ENCODE measurements around the gene RNF10. TPM values are rescaled to one million over a fixed set of nuclear protein-coding genes. Genes with fewer than 3 reads are reported as not detected.

The RNF10 gene
- total and polyA plus RNA-seq, 12 donors: 218 to 778 (median 271) TPM

DNA sequence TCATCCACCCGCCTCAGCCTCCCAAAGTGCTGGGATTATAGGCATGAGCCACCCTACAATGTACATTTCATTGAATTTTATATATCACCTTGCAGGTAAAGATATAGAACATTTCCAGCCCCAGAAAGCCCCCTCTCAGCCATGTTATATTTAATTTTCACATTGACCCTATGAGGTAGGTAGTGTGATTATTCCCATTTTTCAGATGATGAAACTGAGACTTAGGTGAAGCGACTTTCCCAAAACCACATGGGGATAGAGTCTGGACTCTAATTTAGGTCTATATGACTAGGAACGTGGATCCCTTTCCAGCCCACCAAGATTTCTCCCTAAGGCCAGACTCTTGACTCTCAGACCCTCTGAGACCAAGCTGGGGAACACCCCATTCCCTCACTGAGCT lies 62.7 kb downstream of the RNF10 start:
- intact Hi-C loops (cut with DNase I): loop anchor here in 2 of 10 donors (10.0 kb wide), 2 partner anchors 498 to 508 kb away; no protein-coding TSS in a partner anchor
- no peaks in the 10 kb centered on the region for H3K36me3 ChIP-seq
- no peak overlapping the region for H3K27ac ChIP-seq
- H3K27me3 ChIP-seq: peaks cover 0 to 3% (median 0%) of the 10 kb centered on the region in 7 donors
- 89 to 93% methylated on average over 3 of the region's 3 CpGs for WGBS, 2 donors
- DNase-seq (no peak), ATAC-seq (no peak)
- H3K4me1 ChIP-seq: peaks cover 0 to 10% (median 5%) of the 10 kb centered on the region in 9 donors
- no peaks in the 10 kb centered on the region for H3K9me3 ChIP-seq
- no peak overlapping the region for H3K4me3 ChIP-seq
- TF ChIP-seq, protein P1, sequence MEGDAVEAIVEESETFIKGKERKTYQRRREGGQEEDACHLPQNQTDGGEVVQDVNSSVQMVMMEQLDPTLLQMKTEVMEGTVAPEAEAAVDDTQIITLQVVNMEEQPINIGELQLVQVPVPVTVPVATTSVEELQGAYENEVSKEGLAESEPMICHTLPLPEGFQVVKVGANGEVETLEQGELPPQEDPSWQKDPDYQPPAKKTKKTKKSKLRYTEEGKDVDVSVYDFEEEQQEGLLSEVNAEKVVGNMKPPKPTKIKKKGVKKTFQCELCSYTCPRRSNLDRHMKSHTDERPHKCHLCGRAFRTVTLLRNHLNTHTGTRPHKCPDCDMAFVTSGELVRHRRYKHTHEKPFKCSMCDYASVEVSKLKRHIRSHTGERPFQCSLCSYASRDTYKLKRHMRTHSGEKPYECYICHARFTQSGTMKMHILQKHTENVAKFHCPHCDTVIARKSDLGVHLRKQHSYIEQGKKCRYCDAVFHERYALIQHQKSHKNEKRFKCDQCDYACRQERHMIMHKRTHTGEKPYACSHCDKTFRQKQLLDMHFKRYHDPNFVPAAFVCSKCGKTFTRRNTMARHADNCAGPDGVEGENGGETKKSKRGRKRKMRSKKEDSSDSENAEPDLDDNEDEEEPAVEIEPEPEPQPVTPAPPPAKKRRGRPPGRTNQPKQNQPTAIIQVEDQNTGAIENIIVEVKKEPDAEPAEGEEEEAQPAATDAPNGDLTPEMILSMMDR (IDR thresholded peaks at IDR 0.05): no peak

DNA sequence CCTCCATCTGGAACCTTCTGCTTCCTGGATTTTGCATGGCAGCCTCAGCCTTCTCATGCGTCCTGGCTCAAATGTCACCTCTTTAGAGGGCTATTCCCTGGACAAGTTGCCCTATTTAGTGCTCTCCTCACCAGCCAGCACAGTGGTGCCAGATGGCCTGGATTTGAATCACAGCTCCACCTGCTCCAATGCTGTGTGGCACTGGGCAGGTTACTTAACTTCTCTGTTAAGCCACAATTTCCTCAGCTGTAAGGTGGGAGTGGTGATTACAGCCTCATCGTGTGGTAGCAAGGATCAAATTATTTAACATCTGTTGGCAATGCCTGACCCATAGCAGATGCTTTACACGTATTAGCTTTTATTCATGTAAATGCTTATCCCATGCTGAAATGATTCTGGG lies 63.7 kb downstream of the RNF10 start:
- 75 to 78% methylated on average over 3 of the region's 3 CpGs for WGBS, 2 donors
- TF ChIP-seq, protein P1 (IDR thresholded peaks at IDR 0.05): no peak
- no peak for ATAC-seq
- peaks cover 0 to 18% (median 5%) of the 10 kb centered on the region in 9 donors for H3K4me1 ChIP-seq
- DNase-seq: no peak
- H3K27ac ChIP-seq: no peak overlapping the region
- no peaks in the 10 kb centered on the region for H3K36me3 ChIP-seq
- H3K9me3 ChIP-seq: no peaks in the 10 kb centered on the region
- intact Hi-C loops (cut with DNase I): loop anchor here in 2 of 10 donors (10.0 kb wide), 2 partner anchors 497 to 507 kb away; no protein-coding TSS in a partner anchor
- no peak overlapping the region for H3K4me3 ChIP-seq
- peaks cover 0 to 3% (median 0%) of the 10 kb centered on the region in 7 donors for H3K27me3 ChIP-seq

DNA sequence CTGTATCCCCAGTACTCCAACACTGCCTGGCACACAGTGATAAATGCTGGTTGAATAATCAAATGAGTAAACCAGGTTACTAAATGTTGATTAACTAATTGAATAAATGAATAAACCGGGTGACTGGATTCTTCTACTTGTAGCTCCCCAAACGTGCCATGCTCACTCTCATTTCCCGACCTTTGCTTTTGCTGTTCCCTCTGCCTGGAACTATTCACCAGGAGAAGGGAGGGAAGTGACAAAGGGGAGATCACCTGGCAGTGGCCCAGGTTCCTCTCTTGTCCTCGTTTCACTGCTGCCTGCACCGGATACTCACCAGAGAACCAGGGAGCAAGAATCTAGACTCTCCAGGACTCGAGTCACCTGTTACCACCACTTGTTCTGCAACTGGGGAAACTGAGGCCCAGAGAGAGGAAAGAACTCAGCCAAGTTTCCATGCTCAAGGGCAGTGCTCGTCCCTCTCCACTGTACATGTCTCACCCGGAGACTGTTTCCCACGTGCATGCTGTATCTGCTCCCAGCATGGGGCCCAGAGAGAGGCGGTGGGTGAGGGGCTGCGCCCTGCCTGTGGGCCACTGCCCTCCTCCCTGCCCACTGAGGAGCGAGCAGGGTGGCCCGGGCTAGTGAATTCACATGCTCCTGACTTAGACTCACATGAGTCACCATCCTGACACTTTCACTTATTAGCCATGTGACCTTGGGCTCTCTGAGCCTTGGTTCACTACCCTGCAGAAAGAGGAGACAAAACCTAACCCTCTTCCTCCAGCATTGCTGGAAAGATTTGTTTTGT lies 64.7 kb downstream of the RNF10 start:
- intact Hi-C loops (cut with DNase I): loop anchor here in 2 of 10 donors (10.0 kb wide), 2 partner anchors 496 to 506 kb away; no protein-coding TSS in a partner anchor

More for the DNA sequence above, 64.7 kb downstream of the RNF10 start:
- TF ChIP-seq, protein P1 (IDR thresholded peaks at IDR 0.05): no peak
- no peak overlapping the region for H3K27ac ChIP-seq
- no peaks in the 10 kb centered on the region for H3K9me3 ChIP-seq
- H3K4me3 ChIP-seq: no peak overlapping the region
- no peak for DNase-seq
- H3K4me1 ChIP-seq: peaks cover 0 to 18% (median 5%) of the 10 kb centered on the region in 9 donors
- WGBS, 2 donors: 40 to 44% methylated on average over 13 of the region's 13 CpGs
- H3K27me3 ChIP-seq: peaks cover 0 to 3% (median 0%) of the 10 kb centered on the region in 7 donors
- H3K36me3 ChIP-seq: no peaks in the 10 kb centered on the region
- ATAC-seq: peak in 7 of 8 donors; percentile 56 to 92 (median 72)
